GM18517 (cell line): ENCODE measurements around the gene TNRC18.

Experiments
- ATAC-seq: cut with Tn5 transposase; IDR thresholded peaks from one replicate; pipeline ENCODE4 v1.9.1; 2021; ENCODE audit warnings: mild to moderate bottlenecking, moderate library complexity; ENCODE audit not compliant: unreplicated experiment

The TNRC18 gene

DNA sequence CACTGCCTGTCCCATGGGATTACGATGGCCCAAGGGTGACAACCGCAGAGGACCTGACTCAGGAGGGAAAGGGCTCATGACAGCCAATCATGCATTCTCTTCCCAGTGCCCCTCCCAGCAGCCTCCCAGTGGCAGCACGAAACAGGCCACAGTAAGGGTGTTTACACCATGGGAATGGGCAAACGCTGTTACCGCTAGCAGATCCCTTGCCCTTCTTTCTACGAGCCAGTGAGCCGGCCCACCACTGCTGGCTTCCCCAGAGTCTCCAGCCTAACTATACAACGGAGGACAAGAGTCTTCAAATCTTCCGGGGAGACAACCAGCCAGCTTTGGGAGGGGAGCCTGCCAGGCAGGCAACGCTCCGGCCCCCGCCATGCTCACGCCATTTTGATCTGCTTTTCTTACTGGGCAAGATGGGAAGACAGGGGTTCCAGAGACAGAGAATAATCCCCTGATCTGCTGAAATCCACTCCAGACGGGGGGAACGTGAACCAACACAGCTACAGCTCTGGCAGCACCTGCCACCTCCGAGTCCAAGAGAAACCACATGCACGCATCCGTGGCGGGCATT, 71.1 kb downstream of the TNRC18 start:
- no peak for ATAC-seq

DNA sequence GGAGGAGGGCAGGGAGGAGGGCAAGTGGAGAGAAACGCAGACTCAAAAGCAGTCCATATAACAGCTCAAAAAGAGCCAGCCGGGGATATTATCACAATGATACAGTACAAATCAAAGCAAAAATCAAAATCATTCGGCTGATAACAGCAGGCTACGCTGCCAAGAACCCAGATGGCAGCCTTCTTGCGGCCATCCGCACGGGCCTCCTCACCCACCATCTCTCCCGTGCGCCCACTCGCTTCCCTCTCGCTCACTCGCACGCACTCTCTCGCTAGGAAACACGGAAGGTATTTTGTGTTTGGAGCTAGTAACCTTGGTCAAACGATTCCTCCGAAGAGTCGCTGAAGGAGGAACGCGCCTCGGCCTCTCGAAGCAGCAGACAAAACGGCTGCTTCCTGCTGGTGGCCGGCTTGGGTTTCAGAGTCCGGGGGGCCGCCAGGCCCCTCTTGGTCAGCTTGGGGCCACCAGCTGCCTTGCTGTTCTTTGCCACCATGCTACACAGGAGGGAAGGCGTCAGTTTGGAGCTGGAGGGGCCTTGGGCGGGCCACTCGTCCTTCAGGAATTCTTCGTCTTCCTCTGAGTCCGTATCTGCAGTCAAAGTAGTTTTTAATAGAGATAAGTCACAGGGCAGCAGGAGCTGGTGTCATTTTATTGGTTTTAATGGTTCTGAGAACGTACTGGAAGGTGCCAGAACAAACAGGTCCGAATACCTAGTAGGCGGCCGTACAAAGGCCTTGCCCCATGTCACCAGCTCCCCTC, 71.9 kb downstream of the TNRC18 start:
- no peak for ATAC-seq

DNA sequence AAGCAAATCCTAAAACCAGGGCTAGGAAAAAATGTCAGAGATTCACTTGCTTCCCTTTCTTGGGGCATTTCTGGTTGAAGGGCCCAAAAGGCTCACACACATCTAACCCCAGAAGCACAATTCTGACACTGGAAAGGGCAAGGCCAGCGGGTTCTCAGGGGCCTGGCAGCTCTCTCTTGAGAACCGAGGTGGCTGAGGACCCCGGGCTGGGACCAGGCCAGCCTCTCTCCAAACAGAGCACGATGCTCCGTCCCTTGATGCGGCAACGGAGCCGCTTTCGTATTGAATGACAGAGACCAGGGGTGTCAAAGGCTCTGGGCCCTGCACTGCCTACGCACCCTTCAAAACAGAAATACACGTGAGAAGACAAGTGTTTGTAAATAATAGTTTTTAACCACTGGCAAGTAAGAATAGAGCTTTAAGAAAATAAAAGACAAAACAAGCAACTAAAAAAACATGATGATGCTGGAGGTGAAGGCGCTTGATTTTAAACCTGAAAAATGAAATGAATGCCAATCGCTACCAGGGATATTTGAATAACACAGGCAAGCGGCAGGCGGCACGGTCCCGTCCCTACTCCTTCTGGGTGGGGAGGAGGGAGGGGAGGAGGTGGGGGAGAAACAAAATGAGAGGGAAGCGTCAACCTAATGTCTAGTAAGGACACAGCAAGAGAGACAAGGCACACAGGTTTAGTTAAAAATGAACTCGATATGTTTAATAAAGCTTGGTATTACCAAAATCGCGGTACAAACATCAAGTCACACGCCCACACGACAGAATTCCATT, 72.8 kb downstream of the TNRC18 start:
- ATAC-seq, result no peak

DNA sequence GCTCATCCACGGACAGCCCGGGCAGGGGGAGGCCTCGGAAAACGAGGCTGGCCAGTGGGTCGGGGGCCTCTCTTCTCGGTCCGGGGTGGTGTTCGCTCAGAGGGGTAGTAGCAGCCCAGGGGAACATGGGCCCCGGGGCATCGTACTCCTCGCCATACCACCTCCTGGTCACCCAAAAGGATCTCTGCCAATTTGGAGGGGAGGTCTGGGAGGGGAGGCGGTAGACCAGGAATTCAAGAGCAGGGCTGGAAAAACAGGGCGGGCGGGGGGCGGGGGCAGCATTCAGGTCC, 73.5 kb downstream of the TNRC18 start:
- no peak for ATAC-seq

DNA sequence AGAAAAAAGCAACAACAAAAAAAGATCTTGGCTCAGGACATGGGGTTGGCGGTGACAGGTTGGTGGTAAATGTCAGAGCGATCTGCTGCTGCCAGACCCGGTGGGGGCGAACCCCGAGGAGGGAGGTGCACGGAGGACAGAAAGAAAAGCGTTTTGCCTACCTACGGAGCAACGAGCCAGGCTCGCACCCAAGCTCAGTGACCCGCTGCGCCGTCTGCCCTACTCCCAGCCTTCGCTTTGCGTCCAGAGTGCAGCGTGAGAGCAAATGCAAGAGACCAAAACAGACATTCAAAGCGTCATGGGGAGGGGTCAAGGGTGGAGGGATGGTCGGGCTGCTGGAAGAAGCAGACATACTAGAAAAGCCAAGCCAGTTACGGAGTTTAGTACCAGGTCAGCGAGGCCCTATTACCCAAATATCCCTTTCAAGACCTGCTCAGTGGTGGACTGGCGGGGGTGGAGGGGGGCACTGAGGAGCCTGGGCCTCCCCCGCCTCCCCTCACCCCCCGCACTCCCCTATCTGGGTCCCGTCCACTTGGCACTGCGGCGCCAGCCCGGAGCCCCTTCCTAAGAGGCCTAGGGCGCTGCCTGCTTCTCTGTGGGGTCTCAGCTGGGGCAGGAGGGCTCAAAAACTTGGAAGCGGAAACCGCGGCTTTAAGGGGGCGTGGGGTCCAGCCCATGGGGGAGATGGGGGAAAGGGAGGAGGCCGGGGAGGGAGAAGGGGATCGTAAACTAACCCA, 74.0 kb downstream of the TNRC18 start:
- no peak for ATAC-seq

DNA sequence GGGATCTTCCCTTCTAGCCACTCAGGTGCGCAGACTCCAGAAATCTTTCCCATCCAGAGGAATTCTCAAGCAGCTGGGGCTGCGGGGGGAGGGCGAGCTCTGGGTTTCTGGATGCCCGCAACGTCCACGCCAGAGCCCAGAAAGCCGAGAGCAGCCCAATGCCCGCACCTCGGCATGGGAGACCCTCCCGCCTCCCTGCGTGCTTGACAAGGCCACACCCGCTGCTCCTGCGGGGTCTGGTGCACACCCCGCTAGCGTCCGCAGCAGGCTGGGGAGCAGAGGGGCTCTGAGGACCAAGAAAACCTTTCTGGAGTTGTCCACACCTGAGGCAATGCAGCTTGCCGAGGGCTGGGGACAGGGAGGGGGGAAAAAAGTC, 74.6 kb downstream of the TNRC18 start:
- no peak for ATAC-seq

DNA sequence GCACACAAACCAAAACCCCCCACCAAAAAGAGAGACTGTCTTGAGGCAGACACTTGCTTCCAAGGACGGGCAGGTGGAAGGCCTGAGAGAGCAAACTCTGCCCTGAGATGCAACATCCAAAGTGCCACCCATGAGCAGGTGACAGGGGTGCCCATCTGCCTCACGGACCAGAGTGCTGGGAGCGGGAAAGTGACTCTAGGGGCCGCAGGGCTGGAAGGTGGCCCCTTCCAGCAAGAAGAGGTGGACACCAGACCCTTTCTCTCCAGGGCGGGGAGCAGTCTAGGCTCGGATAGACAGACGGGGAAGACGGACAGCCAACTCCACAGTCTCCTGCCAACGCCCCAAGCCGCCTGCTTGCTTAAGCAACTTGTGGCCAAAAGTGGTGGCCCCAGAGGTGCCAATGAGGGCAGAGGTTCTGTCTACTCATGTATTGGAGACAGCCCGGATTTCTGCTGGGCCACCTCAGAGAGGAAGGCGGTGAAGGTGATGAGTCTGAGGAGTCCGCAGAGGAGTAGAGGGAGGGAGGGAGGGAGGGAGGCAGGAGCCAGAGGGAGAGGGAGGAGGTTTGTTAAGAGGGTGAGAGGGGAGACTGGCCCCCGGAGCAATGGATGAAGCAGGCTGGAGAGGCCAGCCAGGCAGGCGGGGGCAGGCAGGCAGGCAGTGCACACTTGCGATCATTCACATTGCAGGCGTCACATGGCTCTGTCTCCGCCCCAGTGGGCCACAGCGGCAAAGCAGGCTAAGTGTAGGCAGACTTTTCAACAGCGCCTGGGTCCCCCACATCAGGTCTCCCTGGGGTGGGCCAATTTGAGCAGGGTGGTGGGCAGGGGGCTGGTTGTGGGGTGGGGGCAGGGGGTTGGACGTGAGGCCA, 75.3 kb downstream of the TNRC18 start:
- no peak for ATAC-seq

DNA sequence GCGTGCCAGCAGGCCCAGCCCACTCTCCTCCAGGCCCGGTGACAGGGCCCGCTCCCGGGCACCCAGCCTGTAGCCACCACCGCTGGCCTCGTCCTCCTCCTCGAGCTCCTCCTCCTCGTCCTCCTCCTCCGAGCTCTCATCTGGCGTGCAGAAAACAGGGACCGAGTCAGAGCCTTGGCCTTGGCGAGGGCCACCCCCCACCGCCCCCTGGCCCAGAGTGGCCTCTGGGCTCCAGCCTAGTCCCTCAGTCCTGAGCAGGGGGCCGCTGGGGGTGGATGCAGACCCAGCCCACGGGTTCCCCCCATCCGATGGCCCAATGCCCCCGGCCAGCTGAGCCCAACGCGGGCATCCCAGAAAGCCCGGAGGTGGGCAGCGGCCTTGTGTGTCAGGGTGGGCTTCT, 78.0 kb downstream of the TNRC18 start:
- no peak for ATAC-seq

DNA sequence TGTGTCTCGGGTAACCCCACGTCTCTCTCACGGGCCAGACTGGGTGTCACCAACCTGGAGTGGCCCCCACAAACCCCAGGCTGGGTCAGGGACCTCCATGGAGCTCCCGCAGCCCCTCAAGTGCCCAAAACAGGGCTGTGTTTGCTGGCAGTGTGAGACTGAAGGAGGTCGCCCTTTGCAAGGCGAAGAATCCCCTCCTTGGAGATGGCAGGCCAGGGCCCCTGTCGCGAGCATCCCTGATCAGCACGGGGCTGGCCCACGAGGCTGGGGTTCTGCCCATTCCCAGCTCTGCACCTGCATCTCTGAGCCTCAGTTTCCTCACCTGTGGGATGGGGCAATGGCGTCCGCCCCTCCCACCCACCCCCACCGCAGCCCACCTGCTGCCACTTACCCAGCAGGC, 78.5 kb downstream of the TNRC18 start:
- no peak for ATAC-seq

DNA sequence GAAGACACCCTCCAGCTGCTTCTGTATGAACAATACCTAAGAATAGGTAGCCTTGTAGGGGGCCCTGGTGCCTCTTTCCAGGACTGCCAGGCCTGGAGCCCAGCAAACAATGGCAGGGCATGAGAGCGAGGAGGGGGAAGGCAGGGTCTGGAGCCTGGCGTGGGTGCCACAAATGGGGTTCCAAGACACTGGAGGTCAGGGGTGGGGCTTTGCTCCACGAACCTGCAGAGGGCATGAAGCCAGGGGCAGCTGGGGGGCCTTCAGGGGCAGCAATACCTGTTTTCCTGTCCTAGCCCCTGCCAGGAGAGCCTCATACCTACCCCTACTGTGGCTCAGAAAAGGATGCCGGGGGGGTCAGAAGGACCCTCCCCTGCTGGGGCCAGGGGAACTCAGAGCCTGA, 79.3 kb downstream of the TNRC18 start:
- ATAC-seq, result no peak

DNA sequence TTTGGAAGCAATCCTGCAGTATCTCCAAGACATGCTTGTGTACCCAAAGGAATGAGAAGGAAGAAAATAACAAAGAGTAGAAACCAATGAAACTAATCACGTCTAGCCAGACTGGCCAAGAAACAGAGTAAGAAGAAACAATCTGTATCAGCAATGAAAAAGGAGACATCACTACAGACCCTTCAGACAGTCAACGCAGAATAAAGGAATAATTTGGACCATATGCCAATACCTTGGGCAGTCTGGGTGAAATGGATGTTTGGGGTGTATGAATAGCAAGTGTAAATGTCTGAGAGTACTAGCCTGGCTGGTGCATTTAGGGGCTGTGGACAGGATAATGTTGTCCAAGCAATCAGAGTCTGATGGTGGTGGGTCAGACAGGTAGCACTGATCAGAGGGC, 79.8 kb downstream of the TNRC18 start:
- ATAC-seq, result no peak

DNA sequence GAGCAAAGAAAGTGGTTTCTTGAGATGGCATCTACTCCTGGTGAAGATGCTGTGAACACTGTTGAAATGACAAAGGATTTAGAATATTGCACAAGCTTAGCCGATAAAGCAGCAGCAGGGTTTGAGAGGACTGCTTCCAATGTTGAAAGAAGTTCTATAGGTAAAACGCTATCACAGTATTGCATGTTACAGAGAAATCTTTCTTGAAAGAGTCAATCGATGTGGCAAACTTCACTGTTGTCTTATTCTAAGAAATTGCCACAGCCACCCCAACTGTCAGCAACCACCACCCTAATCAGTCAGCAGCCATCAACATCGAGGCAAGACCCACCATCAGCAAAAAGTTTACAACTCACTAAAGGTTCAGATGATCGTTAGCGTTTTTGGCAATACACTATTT, 81.0 kb downstream of the TNRC18 start:
- no peak for ATAC-seq

DNA sequence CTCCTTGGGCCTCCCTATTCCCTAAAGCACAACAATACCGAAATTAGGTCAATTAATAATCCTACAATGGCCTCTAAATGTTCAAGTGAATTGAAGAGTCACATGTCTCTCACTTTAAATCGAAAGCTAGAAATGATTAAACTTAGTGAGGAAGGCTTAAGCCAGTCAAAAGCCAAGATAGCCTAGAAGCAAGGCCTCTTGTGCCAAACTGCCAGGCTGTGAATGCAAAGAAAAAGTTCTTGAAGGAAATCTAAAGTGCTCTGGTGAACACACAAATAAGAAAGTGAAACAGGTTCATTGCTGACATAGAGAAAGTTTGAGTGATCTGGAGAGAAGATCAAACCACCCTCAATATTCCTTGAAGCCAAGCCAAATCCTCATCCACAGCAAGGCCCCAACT, 83.7 kb downstream of the TNRC18 start:
- ATAC-seq, result no peak

DNA sequence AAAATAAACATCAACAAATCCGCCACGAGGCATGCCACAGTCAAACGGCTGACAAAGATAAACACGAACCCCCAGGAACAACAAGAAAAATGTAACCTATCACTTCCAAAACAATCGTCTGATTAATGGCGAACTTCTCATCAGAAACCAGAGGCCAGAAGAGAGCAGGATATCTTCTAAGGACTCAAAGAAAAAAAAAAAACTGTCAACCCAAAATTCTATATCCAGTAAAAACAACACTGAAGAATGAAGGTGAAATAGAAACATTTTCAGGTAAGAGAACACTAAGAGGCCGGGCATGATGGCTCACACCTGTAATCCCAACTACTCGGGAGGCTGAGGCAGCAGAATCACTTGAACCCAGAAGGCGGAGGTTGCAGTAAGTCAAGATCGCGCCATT, 86.6 kb downstream of the TNRC18 start:
- no peak for ATAC-seq

DNA sequence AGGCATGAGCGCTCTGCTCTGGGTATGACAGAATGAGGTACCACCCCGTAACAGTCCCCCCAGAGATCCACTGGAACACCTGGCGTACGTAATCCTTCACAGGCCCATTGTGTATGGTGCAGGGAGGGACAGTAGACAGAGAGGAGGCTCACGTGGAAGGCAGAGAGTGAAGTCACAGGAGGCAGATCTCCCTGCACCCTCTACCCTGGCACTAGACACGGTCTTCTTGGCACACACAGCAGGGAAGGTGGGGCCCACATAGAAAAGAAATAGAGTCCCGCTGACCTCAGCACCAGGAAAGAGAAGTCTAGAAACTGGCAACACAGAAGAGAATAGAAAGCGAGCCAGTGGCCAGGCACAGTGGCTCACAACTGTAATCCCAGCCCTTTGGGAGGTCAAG, 89.0 kb downstream of the TNRC18 start:
- no peak for ATAC-seq

DNA sequence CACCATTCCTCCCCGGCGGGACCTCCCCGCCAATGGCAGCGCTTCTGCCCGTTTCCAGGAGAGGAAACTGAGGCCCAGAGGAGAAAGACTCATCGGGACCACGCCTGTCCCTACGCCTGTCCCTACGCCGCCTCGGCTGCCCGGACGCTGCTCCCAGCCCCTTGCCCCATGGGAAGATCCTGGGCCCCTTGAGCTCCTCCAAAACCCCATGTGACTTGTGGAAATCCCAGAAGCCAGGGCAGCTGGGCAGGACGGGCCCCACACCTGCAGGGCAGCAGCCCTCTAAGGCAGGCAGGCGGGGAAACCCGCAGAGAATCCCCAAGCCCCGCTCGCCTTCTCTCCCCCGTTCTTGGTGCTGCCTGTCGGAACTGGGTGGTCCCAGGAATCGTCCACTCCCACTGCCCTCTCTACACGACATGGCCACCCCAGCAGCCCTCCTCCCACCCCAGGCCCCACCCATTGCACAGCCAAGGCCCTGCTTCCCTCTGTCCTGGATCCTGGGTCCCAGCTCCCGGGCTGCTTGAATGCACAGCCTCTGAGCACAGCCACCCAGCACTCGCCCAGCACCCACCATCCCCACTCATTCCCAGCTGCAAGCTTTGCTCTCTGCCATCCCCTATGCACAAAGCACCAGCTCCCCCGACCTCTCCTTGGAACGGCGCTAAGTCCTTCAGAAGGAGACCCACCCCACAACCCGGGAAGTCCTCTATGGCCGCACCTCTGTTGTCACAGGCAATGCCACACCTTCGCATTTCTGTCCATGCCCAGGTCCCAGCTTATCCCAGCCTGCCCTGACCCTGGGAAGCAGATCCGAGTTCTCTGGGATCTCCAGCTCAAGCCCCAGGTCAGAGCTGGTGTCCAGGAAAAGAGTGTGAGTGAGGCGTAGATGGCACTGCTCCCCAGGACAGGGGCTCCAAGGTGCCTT, 90.3 kb downstream of the TNRC18 start:
- ATAC-seq, result no peak

DNA sequence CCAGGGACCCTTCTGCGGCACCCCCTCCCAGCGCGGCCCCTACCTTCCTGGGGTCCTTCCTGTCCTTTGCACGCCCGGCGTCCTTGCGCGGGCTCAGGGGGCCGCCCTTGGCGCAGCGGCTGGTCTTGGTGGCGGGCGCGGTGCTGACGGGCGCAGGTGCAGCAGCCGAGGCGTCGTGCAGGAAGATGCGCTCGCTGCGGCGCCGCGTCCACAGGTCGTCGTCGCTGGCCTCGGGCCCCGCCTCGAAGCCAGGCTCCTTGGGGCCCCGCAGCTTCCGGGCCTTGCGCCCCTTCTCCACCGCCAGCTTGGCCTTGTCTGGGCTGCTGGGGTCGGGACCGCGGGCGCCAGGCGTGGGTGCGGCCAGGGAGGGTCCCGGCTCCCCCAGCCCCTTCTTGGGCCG, 91.1 kb downstream of the TNRC18 start:
- ATAC-seq, result no peak

DNA sequence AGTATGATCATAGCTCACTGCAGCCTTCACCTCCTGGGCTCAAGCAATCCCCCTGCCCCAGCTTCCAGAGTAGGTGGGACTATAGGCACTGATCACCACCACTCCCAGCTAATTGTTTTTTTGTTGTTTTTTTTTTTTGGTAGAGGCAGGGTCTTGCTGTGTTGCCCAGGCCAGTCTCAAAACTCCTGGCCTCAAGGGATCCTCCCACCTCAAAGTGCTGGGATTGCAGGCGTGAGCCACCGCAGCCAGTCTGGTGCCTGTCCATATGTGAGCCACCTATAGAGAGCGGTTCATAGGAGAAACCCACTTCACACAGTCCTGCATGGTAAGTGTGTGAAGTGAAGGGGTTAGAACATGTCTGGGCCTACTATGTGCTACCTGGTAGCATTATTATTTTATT, 93.3 kb downstream of the TNRC18 start:
- ATAC-seq, result no peak

DNA sequence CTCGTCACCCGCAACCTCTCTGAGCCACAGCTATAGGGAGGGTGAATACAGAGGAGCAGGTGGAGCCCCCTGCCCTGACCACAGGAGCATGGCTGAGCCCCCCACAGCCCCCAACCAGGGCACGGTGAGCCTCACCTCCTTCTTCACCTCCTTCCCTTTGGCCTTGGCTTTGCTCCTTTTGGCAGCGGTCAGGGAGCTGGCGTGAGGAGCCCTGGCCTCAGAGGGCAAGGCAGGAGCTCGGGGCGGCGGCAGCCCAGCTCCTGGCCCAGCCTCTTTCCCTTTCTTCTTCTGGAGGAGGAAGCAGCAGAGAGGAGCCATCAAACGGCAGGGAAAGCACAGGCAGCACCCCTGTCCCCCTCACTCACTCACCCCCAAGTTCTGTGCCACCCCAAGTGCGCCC, 98.7 kb downstream of the TNRC18 start:
- ATAC-seq, result no peak
